SK-N-SH treated with all-trans-retinoic acid at 6 μM for 48 hours (cell line): Measurements from ENCODE around the gene PTPDC1.

Source experiments
- BACH2 ChIP-seq: fragments of 250-450 bp; sonication (Bioruptor Pico); IDR thresholded peaks from 2 replicates; pipeline ENCODE4 v1.9.0; 2021; ENCODE audit warnings: mild to moderate bottlenecking, borderline replicate concordance
- CSDC2 ChIP-seq: fragments of 250-450 bp; sonication (Bioruptor Pico); IDR thresholded peaks from 2 replicates; pipeline ENCODE4 v1.5.0; 2020; ENCODE audit warnings: mild to moderate bottlenecking, moderate library complexity
- ESRRG ChIP-seq: fragments of 250-450 bp; sonication (Bioruptor Pico); IDR thresholded peaks from 2 replicates; pipeline ENCODE4 v1.6.1; 2021; ENCODE audit warnings: mild to moderate bottlenecking
- GLIS3 ChIP-seq: fragments of 250-450 bp; sonication (Bioruptor Pico); IDR thresholded peaks from 2 replicates; pipeline ENCODE4 v1.5.0; 2020; ENCODE audit warnings: mild to moderate bottlenecking, moderate library complexity
- ISL1 ChIP-seq: fragments of 250-450 bp; sonication (Bioruptor Pico); IDR thresholded peaks from 2 replicates; pipeline ENCODE4 v2.1.2; 2022; ENCODE audit warnings: mild to moderate bottlenecking, moderate library complexity
- PPARA ChIP-seq: fragments of 250-450 bp; sonication (Bioruptor Pico); IDR thresholded peaks from 2 replicates; pipeline ENCODE4 v1.5.0; 2020; ENCODE audit warnings: mild to moderate bottlenecking, borderline replicate concordance
- TOX ChIP-seq: fragments of 250-450 bp; sonication (Bioruptor Pico); IDR thresholded peaks from 2 replicates; pipeline ENCODE4 v1.8.0; 2021; ENCODE audit warnings: mild to moderate bottlenecking, moderate library complexity, borderline replicate concordance
- ZC3H10 ChIP-seq: fragments of 250-450 bp; sonication (Bioruptor Pico); IDR thresholded peaks from 2 replicates; pipeline ENCODE4 v1.5.1; 2021; ENCODE audit warnings: mild to moderate bottlenecking, moderate library complexity
- ZFP3 ChIP-seq: fragments of 250-450 bp; sonication (Bioruptor Pico); IDR thresholded peaks from 2 replicates; pipeline ENCODE4 v1.5.0; 2020; ENCODE audit warnings: mild to moderate bottlenecking, moderate library complexity
- ZFP30 ChIP-seq: fragments of 450-650 bp; formaldehyde crosslinking; IDR thresholded peaks from 2 replicates; pipeline ENCODE4 v1.5.0; 2022; ENCODE audit warnings: mild to moderate bottlenecking, moderate library complexity
- TF ChIP-seq, protein P1 (sequence below): fragments of 250-450 bp; sonication (Bioruptor Pico); IDR thresholded peaks from 2 replicates; pipeline ENCODE4 v1.5.0; 2020; ENCODE audit warnings: mild to moderate bottlenecking, moderate library complexity
- TF ChIP-seq, protein P2 (sequence below): fragments of 250-450 bp; sonication (Bioruptor Pico); IDR thresholded peaks from 2 replicates; pipeline ENCODE4 v1.8.0; 2020; ENCODE audit warnings: mild to moderate bottlenecking, moderate library complexity, borderline replicate concordance
- TF ChIP-seq, protein P3 (sequence below): fragments of 250-450 bp; sonication (Bioruptor Pico); IDR thresholded peaks from 2 replicates; pipeline ENCODE4 v1.8.0; 2021; ENCODE audit warnings: low read depth, mild to moderate bottlenecking, moderate library complexity, borderline replicate concordance

DNA sequence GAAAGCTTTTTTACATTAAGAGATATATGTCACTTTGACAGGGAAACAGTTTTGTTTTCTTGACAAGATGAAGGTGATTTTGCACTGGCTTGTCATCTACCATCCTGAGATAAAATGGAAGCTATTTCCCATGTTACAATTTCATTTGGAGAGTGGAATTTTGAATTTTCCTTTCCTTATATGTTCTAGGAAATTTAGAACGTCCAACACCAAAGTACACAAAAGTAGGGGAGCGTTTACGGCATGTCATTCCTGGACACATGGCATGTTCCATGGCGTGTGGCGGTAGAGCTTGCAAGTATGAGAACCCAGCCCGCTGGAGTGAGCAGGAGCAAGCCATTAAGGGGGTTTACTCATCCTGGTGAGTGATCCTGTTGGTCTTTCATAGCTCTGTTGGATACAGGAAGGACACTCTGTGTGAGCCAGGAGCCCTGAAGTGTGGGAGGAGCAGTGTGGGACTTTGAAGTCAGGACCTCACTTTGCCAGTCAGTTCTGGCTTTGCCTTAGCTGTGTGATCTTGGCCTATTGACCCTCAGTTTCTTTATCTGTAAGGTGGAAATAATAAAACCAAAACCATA lies 887 bp downstream of the PTPDC1 start:
- TF ChIP-seq, protein P1, sequence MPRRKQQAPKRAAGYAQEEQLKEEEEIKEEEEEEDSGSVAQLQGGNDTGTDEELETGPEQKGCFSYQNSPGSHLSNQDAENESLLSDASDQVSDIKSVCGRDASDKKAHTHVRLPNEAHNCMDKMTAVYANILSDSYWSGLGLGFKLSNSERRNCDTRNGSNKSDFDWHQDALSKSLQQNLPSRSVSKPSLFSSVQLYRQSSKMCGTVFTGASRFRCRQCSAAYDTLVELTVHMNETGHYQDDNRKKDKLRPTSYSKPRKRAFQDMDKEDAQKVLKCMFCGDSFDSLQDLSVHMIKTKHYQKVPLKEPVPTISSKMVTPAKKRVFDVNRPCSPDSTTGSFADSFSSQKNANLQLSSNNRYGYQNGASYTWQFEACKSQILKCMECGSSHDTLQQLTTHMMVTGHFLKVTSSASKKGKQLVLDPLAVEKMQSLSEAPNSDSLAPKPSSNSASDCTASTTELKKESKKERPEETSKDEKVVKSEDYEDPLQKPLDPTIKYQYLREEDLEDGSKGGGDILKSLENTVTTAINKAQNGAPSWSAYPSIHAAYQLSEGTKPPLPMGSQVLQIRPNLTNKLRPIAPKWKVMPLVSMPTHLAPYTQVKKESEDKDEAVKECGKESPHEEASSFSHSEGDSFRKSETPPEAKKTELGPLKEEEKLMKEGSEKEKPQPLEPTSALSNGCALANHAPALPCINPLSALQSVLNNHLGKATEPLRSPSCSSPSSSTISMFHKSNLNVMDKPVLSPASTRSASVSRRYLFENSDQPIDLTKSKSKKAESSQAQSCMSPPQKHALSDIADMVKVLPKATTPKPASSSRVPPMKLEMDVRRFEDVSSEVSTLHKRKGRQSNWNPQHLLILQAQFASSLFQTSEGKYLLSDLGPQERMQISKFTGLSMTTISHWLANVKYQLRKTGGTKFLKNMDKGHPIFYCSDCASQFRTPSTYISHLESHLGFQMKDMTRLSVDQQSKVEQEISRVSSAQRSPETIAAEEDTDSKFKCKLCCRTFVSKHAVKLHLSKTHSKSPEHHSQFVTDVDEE (CRISPR knock-in tag): no peak
- TF ChIP-seq TOX (CRISPR knock-in tag) (no peak), ISL1 (CRISPR knock-in tag) (no peak), BACH2 (CRISPR knock-in tag) (no peak), CSDC2 (no peak), GLIS3 (CRISPR knock-in tag) (no peak), PPARA (no peak), ESRRG (CRISPR knock-in tag) (no peak), ZFP3 (CRISPR knock-in tag) (no peak), ZC3H10 (CRISPR knock-in tag) (no peak), ZFP30 (no peak)
- TF ChIP-seq, protein P2, sequence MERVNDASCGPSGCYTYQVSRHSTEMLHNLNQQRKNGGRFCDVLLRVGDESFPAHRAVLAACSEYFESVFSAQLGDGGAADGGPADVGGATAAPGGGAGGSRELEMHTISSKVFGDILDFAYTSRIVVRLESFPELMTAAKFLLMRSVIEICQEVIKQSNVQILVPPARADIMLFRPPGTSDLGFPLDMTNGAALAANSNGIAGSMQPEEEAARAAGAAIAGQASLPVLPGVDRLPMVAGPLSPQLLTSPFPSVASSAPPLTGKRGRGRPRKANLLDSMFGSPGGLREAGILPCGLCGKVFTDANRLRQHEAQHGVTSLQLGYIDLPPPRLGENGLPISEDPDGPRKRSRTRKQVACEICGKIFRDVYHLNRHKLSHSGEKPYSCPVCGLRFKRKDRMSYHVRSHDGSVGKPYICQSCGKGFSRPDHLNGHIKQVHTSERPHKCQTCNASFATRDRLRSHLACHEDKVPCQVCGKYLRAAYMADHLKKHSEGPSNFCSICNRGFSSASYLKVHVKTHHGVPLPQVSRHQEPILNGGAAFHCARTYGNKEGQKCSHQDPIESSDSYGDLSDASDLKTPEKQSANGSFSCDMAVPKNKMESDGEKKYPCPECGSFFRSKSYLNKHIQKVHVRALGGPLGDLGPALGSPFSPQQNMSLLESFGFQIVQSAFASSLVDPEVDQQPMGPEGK: no peak
- TF ChIP-seq, protein P3, sequence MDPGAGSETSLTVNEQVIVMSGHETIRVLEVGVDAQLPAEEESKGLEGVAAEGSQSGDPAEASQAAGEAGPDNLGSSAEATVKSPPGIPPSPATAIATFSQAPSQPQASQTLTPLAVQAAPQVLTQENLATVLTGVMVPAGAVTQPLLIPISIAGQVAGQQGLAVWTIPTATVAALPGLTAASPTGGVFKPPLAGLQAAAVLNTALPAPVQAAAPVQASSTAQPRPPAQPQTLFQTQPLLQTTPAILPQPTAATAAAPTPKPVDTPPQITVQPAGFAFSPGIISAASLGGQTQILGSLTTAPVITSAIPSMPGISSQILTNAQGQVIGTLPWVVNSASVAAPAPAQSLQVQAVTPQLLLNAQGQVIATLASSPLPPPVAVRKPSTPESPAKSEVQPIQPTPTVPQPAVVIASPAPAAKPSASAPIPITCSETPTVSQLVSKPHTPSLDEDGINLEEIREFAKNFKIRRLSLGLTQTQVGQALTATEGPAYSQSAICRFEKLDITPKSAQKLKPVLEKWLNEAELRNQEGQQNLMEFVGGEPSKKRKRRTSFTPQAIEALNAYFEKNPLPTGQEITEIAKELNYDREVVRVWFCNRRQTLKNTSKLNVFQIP (CRISPR knock-in tag): no peak
